HEK293T (cell line): ENCODE results near the gene FTSJ3.

Experiments used
- CTCF ChIA-PET: fragments of 350-600 bp; formaldehyde crosslinking; extraction: SDS; loops from one replicate; lab custom pipeline; 2021; ENCODE audit warnings: antibody characterized with exemption, inconsistent platforms; lab: Yijun Ruan, JAX
- POLR2A ChIA-PET: fragments of 350-600 bp; formaldehyde crosslinking; extraction: SDS; loops from one replicate; lab custom pipeline; 2020; ENCODE audit warnings: antibody characterized with exemption, inconsistent platforms; lab: Yijun Ruan, JAX
- DNase-seq: peaks from one replicate; pipeline ENCODE4 v3.0.0; 2012; ENCODE audit warnings: mixed read lengths; ENCODE audit errors: extremely low spot score
- ARNT ChIP-seq: fragments of 450-650 bp; IDR thresholded peaks from 2 replicates; pipeline ENCODE4 v1.6.1; 2017; ENCODE audit warnings: mild to moderate bottlenecking
- BHLHE40 ChIP-seq: fragments of 450-650 bp; IDR thresholded peaks from 2 replicates; pipeline ENCODE4 v1.6.1; 2016; ENCODE audit warnings: mild to moderate bottlenecking, moderate library complexity, borderline replicate concordance
- CTBP1 ChIP-seq: fragments of 450-650 bp; IDR thresholded peaks from 2 replicates; pipeline ENCODE4 v1.6.1; 2016; ENCODE audit warnings: borderline replicate concordance
- ELF4 ChIP-seq: fragments of 450-650 bp; IDR thresholded peaks from 2 replicates; pipeline ENCODE4 v1.6.1; 2017; ENCODE audit warnings: antibody characterized with exemption
- FOXA1 ChIP-seq: fragments of 450-650 bp; IDR thresholded peaks from 2 replicates; pipeline ENCODE4 v1.6.1; 2016; ENCODE audit warnings: mild to moderate bottlenecking
- FOXK2 ChIP-seq: fragments of 450-650 bp; IDR thresholded peaks from 2 replicates; pipeline ENCODE4 v1.6.1; 2016; ENCODE audit warnings: mild to moderate bottlenecking
- FOXM1 ChIP-seq: fragments of 450-650 bp; IDR thresholded peaks from 2 replicates; pipeline ENCODE4 v1.6.1; 2017; ENCODE audit warnings: mild to moderate bottlenecking, borderline replicate concordance
- HDGF ChIP-seq: fragments of 450-650 bp; IDR thresholded peaks from 2 replicates; pipeline ENCODE4 v1.6.1; 2017; ENCODE audit warnings: antibody characterized with exemption, borderline replicate concordance
- L3MBTL2 ChIP-seq: fragments of 450-650 bp; conservative IDR thresholded peaks from 2 replicates; pipeline ENCODE4 v1.6.1; 2016; ENCODE audit warnings: mild to moderate bottlenecking
- LEF1 ChIP-seq: fragments of 450-650 bp; IDR thresholded peaks from 2 replicates; pipeline ENCODE4 v1.6.1; 2017; ENCODE audit warnings: mild to moderate bottlenecking, borderline replicate concordance
- NFRKB ChIP-seq: fragments of 450-650 bp; IDR thresholded peaks from 2 replicates; pipeline ENCODE4 v1.6.1; 2016; ENCODE audit warnings: mild to moderate bottlenecking, moderate library complexity
- SP1 ChIP-seq: fragments of 450-650 bp; IDR thresholded peaks from 2 replicates; pipeline ENCODE4 v1.6.1; 2017
- SUZ12 ChIP-seq: fragments of 450-650 bp; IDR thresholded peaks from 2 replicates; pipeline ENCODE4 v1.6.1; 2016; ENCODE audit warnings: mild to moderate bottlenecking
- TARDBP ChIP-seq: fragments of 450-650 bp; IDR thresholded peaks from 2 replicates; pipeline ENCODE4 v1.6.1; 2016
- ZNF384 ChIP-seq: fragments of 450-650 bp; IDR thresholded peaks from 2 replicates; pipeline ENCODE4 v1.6.1; 2016
- TF ChIP-seq, protein P1 (sequence below): fragments of 450-650 bp; IDR thresholded peaks from 2 replicates; pipeline ENCODE4 v1.6.1; 2016

FTSJ3 gene

GRCh38 chr17:63832455-63832854, 5.0 kb upstream of the FTSJ3 start:
- POLR2A ChIA-PET: interaction anchor here (1.2 to 3.8 kb wide), 3 partner anchors 9 to 13 kb away, joined by 4 to 27 read pairs (median 5); partner anchors contain the start of gene SMARCD2
- TF ChIP-seq HDGF: no peak
- TF ChIP-seq NFRKB: no peak
- TF ChIP-seq, protein P1, sequence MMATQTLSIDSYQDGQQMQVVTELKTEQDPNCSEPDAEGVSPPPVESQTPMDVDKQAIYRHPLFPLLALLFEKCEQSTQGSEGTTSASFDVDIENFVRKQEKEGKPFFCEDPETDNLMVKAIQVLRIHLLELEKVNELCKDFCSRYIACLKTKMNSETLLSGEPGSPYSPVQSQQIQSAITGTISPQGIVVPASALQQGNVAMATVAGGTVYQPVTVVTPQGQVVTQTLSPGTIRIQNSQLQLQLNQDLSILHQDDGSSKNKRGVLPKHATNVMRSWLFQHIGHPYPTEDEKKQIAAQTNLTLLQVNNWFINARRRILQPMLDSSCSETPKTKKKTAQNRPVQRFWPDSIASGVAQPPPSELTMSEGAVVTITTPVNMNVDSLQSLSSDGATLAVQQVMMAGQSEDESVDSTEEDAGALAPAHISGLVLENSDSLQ: no peak
- no peak for TF ChIP-seq L3MBTL2
- TF ChIP-seq ARNT: no peak
- TF ChIP-seq SP1: no peak
- no peak for TF ChIP-seq FOXK2
- TF ChIP-seq FOXA1: no peak
- no peak for TF ChIP-seq ZNF384
- no peak for TF ChIP-seq BHLHE40
- TF ChIP-seq ELF4: no peak
- TF ChIP-seq SUZ12: no peak
- no peak for TF ChIP-seq TARDBP
- TF ChIP-seq CTBP1: no peak
- TF ChIP-seq FOXM1: no peak
- TF ChIP-seq LEF1: no peak
- CTCF ChIA-PET: interaction anchor here (0.7 kb wide), 1 partner anchor 12 kb away, joined by 3 read pairs; no protein-coding TSS in a partner anchor
- no peak for DNase-seq

DNA sequence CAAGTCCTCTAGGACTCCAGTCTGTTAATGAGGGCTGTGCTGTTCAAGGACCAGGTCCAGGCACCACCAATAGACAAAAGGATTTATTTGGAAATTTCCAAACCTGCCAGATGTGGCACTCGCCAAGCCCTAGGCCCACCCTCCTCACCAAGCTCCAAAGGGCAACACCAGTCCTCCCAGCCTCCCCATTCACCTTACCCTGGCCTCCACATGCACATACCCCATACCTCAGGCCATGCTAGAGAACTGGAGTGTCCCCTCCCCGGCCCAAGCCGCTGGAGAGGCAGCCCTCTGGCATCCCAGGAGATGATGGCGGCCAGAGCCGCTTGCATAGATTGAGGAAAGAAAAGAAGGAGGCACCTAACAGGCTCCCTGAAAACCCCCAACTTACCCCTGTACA, 4.6 kb upstream of the FTSJ3 start:
- TF ChIP-seq, protein P1: no peak
- TF ChIP-seq SP1 (no peak), NFRKB (no peak), ZNF384 (no peak), LEF1 (no peak), ELF4 (no peak), FOXM1 (no peak), FOXK2 (no peak), ARNT (no peak), HDGF (no peak), TARDBP (no peak), BHLHE40 (no peak), SUZ12 (no peak), CTBP1 (no peak), FOXA1 (no peak), L3MBTL2 (no peak)
- CTCF ChIA-PET: no interaction called here
- no peak for DNase-seq
- POLR2A ChIA-PET: interaction anchor here (3.8 kb wide), 1 partner anchor 10 kb away, joined by 27 read pairs; the partner anchor contains the start of gene SMARCD2

- no peak for DNase-seq
- POLR2A ChIA-PET: interaction anchor here (3.8 kb wide), 1 partner anchor 10 kb away, joined by 27 read pairs; the partner anchor contains the start of gene SMARCD2
- CTCF ChIA-PET: no interaction called here
- TF ChIP-seq FOXK2: no peak
- no peak for TF ChIP-seq FOXM1
- TF ChIP-seq SP1: no peak
- no peak for TF ChIP-seq ELF4
- TF ChIP-seq, protein P1: no peak
- TF ChIP-seq BHLHE40: no peak
- TF ChIP-seq HDGF: no peak
- TF ChIP-seq TARDBP: no peak
- TF ChIP-seq LEF1: no peak
Observed at GRCh38 chr17:63831505-63831904, 4.0 kb upstream of the FTSJ3 start.

DNA sequence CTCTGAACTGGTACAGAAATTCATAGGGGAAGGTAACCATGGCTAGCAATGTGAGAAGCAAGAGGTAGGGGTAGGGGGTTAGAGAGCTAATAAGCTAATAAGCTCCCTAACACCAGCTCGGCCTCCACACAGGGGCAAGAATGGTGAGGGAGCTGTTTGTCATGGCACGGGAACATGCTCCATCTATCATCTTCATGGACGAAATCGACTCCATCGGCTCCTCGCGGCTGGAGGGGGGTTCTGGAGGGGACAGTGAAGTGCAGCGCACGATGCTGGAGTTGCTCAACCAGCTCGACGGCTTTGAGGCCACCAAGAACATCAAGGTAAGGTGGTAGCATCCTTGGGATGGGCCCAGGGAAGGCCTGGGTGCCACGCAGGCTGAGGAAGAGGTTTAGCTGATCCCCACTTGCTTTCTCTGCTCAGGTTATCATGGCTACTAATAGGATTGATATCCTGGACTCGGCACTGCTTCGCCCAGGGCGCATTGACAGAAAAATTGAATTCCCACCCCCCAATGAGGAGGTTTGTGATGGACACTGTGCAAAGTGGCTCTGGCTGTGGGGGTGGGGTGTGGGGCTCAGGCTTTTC, 3.5 kb upstream of the FTSJ3 start:
- POLR2A ChIA-PET: interaction anchor here (1.7 to 3.8 kb wide), 2 partner anchors 10 to 11 kb away, joined by 5 to 27 read pairs; partner anchors contain the start of gene SMARCD2
- CTCF ChIA-PET: interaction anchor here (0.7 kb wide), 1 partner anchor 11 kb away, joined by 3 read pairs; no protein-coding TSS in a partner anchor

GRCh38 chr17:63830278-63830677, 2.8 kb upstream of the FTSJ3 start:
- no peak for TF ChIP-seq SUZ12
- CTCF ChIA-PET: interaction anchor here (0.7 kb wide), 1 partner anchor 11 kb away, joined by 3 read pairs; no protein-coding TSS in a partner anchor
- POLR2A ChIA-PET: interaction anchor here (1.7 to 6.2 kb wide), 3 partner anchors 9 to 56 kb away, joined by 5 to 52 read pairs (median 27); partner anchors contain the start of genes CCDC47, DDX42 and SMARCD2
- no peak for DNase-seq

More for the DNA sequence above, 3.5 kb upstream of the FTSJ3 start:
- DNase-seq: no peak
- TF ChIP-seq FOXK2 (no peak), ARNT (no peak), LEF1 (no peak), SP1 (no peak), FOXA1 (no peak), FOXM1 (no peak)

GRCh38 chr17:63828936-63829335, 1.5 kb upstream of the FTSJ3 start:
- TF ChIP-seq, protein P1: peak; percentile 57
- no peak for TF ChIP-seq HDGF
- DNase-seq: no peak
- ChIA-PET CTCF (interaction anchor here (1.4 kb wide), 1 partner anchor 403 kb away, joined by 4 read pairs; no protein-coding TSS in a partner anchor), POLR2A (interaction anchor here (1.1 to 6.2 kb wide), 2 partner anchors 14 to 54 kb away, joined by 3 to 52 read pairs; partner anchors contain the start of genes CCDC47, DDX42 and SMARCD2)
